ENCODE measurements around the gene SH3RF3.

SH3RF3 gene

GRCh38 chr2:109351164-109351756 is 222.3 kb downstream of the SH3RF3 start:
- TF ChIP-seq, protein P1, sequence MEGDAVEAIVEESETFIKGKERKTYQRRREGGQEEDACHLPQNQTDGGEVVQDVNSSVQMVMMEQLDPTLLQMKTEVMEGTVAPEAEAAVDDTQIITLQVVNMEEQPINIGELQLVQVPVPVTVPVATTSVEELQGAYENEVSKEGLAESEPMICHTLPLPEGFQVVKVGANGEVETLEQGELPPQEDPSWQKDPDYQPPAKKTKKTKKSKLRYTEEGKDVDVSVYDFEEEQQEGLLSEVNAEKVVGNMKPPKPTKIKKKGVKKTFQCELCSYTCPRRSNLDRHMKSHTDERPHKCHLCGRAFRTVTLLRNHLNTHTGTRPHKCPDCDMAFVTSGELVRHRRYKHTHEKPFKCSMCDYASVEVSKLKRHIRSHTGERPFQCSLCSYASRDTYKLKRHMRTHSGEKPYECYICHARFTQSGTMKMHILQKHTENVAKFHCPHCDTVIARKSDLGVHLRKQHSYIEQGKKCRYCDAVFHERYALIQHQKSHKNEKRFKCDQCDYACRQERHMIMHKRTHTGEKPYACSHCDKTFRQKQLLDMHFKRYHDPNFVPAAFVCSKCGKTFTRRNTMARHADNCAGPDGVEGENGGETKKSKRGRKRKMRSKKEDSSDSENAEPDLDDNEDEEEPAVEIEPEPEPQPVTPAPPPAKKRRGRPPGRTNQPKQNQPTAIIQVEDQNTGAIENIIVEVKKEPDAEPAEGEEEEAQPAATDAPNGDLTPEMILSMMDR (IDR thresholded peaks at IDR 0.05; ENCODE audit: insufficient read depth, low read length, poor library complexity, severe bottlenecking) = no peak
- no peaks in the 10 kb centered on the region for H3K27me3 ChIP-seq (replicated peaks; ENCODE audit: control insufficient read depth, insufficient read depth, low read length)
- DNase-seq (ENCODE audit: extremely low read depth, insufficient read length) = no peak
- no peak overlapping the region for H3K4me3 ChIP-seq (replicated peaks; ENCODE audit: low read depth, low read length)
- H3K36me3 ChIP-seq (ENCODE audit: control insufficient read depth, insufficient read depth, low read length) = no peaks in the 10 kb centered on the region

DNA sequence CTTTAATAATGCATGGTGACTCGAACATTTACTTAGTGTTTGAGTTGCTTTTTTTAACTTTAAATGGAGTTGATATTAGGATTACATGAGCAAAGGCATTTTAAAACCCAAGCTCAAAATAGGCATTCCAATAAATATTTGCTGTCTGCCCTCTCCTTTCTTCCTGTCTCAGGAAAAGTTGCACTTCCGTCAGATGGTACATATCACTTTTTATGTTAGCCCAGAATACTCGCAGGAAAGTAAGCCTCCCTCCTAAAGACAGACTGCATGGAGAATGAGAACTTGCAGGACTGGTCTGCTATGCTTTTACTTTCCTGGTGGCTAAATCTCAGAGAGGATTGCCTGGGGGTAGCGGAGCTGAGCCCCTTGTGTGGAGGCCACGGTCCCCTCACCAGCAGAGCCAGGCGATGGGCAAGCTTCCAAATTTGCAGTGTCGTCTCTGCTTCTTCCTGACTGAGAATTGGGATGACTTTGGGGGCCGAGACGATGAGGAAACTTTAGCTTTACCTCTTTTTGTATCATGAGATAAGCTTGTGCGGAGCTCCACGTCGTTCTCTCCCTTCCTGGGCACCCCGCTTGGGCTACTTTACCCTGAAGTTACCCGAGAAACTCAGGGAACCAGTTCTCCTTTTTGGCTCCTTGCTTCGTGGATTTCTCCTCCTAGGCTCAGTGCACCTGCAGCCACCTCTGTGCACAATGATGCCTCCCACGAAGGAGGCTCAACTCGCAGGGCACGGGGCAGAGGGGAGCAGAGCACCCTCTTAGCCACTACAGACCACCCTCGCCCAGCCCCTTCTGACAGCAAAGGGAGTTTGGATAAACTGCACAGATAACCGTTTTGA is 223.3 kb downstream of the SH3RF3 start:
- no peak for DNase-seq (ENCODE audit: extremely low read depth, insufficient read length)
- no peaks in the 10 kb centered on the region for H3K27me3 ChIP-seq (replicated peaks; ENCODE audit: control insufficient read depth, insufficient read depth, low read length)
- TF ChIP-seq, protein P1 (IDR thresholded peaks at IDR 0.05; ENCODE audit: insufficient read depth, low read length, poor library complexity, severe bottlenecking) = no peak
- no peak overlapping the region for H3K4me3 ChIP-seq (replicated peaks; ENCODE audit: low read depth, low read length)
- H3K36me3 ChIP-seq (ENCODE audit: control insufficient read depth, insufficient read depth, low read length) = no peaks in the 10 kb centered on the region

- Histone ChIP-seq H3K4me3 (replicated peaks; ENCODE audit: low read depth, low read length) (no peak overlapping the region), H3K27me3 (replicated peaks; ENCODE audit: control insufficient read depth, insufficient read depth, low read length) (no peaks in the 10 kb centered on the region), H3K36me3 (ENCODE audit: control insufficient read depth, insufficient read depth, low read length) (no peaks in the 10 kb centered on the region)
- TF ChIP-seq, protein P1 (IDR thresholded peaks at IDR 0.05; ENCODE audit: insufficient read depth, low read length, poor library complexity, severe bottlenecking) = no peak
- no peak for DNase-seq (ENCODE audit: extremely low read depth, insufficient read length)
These were observed 224.1 kb downstream of the SH3RF3 start for GRCh38 chr2:109352898-109353689.

DNA sequence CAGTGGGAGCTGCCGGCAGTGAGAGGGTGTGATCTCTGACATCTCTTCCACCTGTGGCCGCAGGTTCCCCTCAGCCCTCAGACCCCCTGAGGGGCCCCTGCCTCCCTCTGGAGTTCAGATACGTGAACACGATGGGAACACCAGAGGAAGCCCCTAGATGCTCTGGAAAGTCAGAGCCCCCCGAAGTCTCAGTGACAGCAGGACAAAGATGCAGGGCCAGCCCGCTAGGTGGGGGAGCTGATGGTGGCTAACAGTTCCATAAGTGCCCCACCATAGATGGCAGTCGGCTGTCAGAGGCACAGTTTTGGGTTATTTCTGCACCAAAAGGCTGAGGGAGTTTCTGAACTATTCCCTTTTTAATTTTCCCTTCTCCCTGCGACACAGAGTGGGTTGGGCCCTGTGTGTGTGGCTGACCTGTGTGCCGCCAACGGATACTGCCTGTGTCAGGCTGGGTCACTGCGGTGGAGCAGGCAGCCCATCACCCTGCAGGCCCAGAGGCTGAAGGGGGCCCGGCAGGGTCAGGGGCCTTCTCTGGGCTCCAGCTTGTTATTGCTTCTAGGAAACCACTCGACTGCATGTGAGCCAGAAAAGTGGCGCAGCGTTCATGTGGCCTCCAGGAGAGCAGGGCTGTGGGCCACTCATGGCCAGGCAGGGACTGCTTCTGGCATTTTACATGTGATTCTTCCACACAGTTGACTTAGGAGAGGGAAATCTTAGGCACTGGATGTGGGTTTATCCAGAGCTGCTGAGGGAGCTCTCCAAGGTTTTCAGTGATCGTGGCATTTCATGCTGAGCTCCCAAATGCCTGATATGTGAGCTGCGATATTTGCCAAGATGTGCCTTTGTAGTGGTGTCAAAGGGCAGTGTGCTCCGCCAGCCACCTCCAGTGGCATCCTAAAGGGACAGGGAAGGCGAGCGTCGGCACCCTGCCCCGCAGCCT is 225.1 kb downstream of the SH3RF3 start:
- TF ChIP-seq, protein P1 (IDR thresholded peaks at IDR 0.05; ENCODE audit: insufficient read depth, low read length, poor library complexity, severe bottlenecking) = no peak
- Histone ChIP-seq H3K36me3 (ENCODE audit: control insufficient read depth, insufficient read depth, low read length) (no peaks in the 10 kb centered on the region), H3K4me3 (replicated peaks; ENCODE audit: low read depth, low read length) (no peak overlapping the region), H3K27me3 (replicated peaks; ENCODE audit: control insufficient read depth, insufficient read depth, low read length) (no peaks in the 10 kb centered on the region)
- no peak for DNase-seq (ENCODE audit: extremely low read depth, insufficient read length)

- TF ChIP-seq, protein P1 (IDR thresholded peaks at IDR 0.05; ENCODE audit: insufficient read depth, low read length, poor library complexity, severe bottlenecking) = no peak
- no peak for DNase-seq (ENCODE audit: extremely low read depth, insufficient read length)
- no peak overlapping the region for H3K4me3 ChIP-seq (replicated peaks; ENCODE audit: low read depth, low read length)
- H3K27me3 ChIP-seq (replicated peaks; ENCODE audit: control insufficient read depth, insufficient read depth, low read length) = no peaks in the 10 kb centered on the region
- H3K36me3 ChIP-seq (ENCODE audit: control insufficient read depth, insufficient read depth, low read length) = no peaks in the 10 kb centered on the region
These were observed 226.3 kb downstream of the SH3RF3 start for GRCh38 chr2:109355192-109355843.
